GM19043 (cell line): ENCODE results near the gene ARHGAP23.
"Not testable (repeated sequence)": the region's sequence is repeated elsewhere in the genome, so short reads cannot be mapped to it uniquely, and the experiment has no call there.

ENCODE experiments used
- ATAC-seq: cut with Tn5 transposase; IDR thresholded peaks from one replicate; pipeline ENCODE4 v1.9.1; 2021; ENCODE audit warnings: low read depth; ENCODE audit not compliant: unreplicated experiment

ARHGAP23 gene

DNA sequence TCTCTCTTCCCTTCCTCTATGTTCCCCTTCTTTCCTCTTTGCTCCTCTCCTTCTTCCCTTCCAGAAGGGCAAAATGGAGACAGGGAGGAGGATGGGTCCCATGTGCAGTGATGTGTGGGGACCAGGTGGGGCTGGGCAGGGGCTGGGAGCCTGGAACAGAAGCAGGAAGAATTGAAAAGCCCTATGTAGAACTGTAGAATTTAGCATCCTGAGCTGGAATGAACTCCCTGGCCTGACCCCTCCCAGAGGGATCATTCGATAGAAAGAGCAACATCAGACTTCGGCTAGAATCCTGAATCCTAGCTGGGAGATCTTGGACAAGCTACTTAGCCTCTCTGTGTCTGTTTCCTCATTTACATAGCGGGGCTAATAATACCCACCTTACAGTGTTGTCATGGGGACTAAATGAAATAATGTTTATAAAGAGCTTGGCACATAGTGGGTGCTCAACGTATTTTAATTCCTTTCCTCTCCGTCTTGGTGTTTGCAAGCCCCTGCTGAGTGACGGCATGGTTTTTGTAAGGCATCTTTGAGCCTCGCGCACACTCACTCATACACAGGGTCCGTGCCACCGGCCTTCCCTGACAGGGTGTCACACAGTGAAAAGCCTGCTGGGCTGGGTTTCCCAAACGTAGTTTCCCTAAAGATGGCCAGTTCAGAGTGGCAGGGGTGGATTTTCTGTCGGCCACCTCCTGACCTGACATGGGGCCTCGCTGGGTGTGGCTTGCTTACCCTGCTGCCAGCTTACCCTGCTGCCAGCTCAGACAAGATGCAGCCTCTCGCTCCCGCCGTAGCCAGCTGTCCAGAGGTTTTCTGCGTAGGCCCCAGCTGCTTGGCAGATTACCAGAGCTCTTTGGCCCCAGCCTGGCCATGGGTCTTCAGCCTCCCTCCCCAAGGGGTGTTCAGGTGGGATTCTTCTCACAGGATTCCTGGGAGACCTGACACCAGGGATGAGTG, 6.1 kb upstream of the ARHGAP23 start:
- no peak for ATAC-seq

GRCh38 chr17:38424297-38424972, 3.8 kb upstream of the ARHGAP23 start:
- no peak for ATAC-seq

- no peak for ATAC-seq
Observed at GRCh38 chr17:38425031-38425430, 3.2 kb upstream of the ARHGAP23 start.

- no peak for ATAC-seq
Observed at GRCh38 chr17:38425744-38426143, 2.5 kb upstream of the ARHGAP23 start.

DNA sequence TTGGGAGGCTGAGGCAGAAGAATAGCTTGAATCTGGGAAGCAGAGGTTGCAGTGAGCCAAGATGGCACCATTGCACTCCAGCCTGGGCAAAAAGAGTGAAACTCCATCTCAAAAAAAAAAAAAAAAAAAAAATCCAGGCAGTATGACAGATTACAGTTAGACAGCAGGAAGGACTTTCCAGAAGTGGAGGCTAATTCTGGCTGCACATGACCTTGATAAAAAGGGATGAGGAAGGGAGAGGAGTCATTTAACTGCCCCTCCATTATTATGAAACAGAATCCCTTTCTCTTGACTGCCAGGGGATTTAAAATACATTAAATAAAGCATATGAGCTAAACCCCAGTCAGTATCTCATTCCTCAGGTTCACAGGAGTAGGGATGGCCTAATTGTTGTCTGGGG, 1.8 kb upstream of the ARHGAP23 start:
- no peak for ATAC-seq

- ATAC-seq, result no peak
Observed at GRCh38 chr17:38427160-38427949, 909 bp upstream of the ARHGAP23 start.

- no peak for ATAC-seq
Observed at GRCh38 chr17:38428643-38429371, 543 bp downstream of the ARHGAP23 start.

DNA sequence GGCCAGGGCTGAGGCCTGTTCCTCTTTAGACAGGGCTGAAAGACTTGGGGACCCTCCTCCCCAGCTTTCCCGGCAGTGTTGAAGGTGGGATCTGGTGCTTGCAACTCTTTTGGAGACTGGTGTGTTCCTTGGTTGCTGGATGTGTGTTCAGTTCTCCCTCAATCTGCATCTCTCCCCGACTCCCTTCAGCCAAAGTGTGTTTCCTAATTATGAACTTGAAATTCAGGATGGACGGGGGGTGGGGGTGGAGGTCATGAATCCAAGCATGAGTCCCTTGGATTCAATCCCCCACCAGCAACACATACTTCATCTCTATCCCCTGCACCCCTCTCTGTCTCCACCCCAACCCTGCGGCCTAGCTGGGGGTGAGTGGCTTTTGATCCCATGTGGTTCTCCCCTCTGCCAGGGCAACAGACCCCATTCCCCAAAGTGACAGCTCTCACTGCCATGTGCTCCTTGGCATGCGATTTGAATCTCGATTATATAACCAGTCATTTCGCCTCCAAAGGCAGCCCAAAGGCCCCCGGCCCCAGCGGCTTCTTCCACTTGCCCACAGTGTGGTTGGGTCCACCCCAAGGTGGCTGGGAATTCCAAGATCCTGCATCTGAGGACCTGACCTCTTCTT, 1.3 kb downstream of the ARHGAP23 start:
- ATAC-seq, result no peak

DNA sequence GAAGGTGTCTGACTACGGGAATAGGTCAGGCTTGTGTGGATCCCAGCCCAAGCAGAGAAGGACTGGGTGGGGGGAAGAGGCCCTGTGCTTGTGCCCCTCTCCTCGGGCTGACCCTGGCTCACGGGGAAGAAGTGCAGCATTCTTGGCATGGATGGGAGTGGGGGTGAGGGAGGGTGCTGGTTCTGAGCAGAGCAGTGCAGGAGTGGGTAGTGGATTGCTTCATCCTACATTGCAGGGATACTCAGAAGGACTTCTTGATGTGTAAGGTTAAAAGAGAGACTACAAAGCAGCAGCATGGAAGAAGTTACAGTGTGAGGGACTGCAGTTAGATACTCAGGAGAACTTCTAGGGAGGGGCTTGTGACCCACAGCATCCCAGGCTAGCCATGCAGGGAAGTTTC, 2.1 kb downstream of the ARHGAP23 start:
- ATAC-seq, result no peak

DNA sequence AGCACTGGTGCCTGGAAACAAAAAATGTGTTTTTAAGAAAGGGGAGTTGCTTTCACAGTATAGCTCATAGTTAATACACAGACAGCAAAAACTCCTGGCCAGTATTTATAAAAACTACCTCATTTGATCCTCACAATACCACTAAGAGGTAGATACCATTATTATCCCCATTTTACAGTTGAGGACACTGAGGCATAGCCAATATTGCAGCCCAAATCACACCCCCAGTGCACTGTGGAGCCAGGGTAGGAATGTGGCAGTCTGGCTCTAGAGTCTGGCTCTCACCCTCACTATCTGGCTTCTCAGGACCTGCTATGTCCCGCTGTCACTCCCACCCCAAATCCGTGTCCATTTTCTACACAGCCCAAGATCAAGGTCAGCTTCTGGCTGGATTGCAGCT, 2.6 kb downstream of the ARHGAP23 start:
- no peak for ATAC-seq

GRCh38 chr17:38431346-38432145, 3.3 kb downstream of the ARHGAP23 start:
- ATAC-seq, result no peak

- no peak for ATAC-seq
Observed at GRCh38 chr17:38434178-38434665, 6.0 kb downstream of the ARHGAP23 start.

- no peak for ATAC-seq
Observed at GRCh38 chr17:38435795-38436194, 7.5 kb downstream of the ARHGAP23 start.

DNA sequence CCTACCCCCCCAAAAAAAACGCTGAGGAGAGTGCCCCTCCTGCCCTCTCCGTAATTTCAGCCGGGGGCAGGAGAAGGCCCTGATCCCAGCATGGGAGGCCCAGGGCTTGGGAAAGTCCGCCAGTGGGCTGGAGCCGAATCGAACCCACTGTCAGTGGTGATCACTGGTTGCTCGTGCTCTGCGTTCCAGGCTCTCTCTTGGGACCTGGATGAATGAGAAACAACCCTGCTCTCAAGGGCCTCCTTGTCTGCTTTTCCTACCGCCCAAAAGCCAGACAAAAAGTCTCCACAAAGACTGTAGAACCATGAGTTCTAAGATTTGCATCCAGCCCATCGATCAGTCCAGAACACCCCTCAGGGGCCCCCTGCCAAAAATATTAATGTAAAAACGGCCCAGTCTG, 8.1 kb downstream of the ARHGAP23 start:
- no peak for ATAC-seq

- not testable (repeated sequence) for ATAC-seq
Observed at GRCh38 chr17:38437313-38437712, 9.0 kb downstream of the ARHGAP23 start.

DNA sequence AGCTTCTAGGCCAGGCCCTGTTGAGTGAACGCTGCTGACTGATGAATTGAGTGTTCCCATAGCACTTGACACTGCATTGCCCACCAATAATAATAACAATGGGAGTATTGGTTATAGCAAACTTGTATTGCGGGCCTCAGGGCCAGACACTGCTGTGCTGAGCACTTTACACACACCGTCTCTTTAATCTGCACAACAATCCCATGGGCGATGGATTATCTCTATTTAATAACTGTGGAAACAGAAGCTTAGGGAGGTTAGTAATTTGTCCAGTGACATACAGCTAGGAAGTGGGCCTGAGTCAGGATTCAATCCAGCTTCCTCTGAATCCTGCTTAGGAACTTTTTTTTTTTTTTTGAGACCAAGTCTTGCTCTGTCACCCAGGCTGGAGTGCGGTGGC, 11.2 kb downstream of the ARHGAP23 start:
- ATAC-seq, result no peak

DNA sequence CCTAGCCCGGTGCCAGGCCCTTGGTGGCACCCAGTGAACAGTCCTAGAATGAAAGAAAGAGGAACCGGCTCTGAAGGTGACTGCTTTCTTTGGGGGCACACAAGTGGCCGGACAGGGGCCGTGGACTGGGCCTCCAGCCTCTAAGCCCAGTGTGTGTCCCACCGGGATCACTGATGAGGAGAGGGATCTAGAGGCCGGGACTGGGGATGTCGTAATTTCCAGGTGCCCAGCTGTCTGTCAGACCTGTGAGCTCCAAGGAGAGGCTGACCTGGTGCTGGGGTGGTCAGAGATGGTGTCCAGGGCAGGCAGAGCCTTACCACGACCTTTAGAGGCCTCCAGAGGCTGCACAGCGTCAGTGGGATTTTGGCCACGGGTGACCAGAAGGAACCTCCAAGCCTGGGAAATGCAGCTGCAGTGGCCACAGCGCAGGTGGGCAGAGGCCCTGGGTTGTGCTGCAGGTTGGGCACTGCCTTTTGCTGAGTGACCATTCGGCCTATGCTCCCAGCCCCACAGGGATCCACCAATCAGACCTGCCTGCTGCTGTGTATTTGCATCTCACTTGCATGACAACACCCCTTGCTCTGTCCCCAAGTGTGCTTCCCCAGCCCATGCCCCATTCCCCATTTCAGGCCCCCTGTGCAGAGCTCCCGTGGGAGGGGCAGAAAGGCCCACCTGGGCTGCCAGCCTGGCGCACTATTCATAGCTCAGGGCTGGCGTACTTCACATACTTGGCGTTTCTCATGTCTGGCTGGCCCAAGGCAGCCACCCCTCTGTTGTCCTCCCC, 12.5 kb downstream of the ARHGAP23 start:
- no peak for ATAC-seq

- ATAC-seq, result no peak
Observed at GRCh38 chr17:38441429-38442061, 13.3 kb downstream of the ARHGAP23 start.
